GM10266 (cell line): ENCODE measurements around the gene MFN1.

Experiments used
- DNase-seq: peaks from one replicate; pipeline ENCODE4 v3.0.0; 2012; ENCODE audit errors: extremely low spot score
- TF ChIP-seq, protein P1 (sequence below): IDR thresholded peaks from 2 replicates; pipeline ENCODE4 v1.5.1; 2012; ENCODE audit warnings: mild to moderate bottlenecking, low read depth; ENCODE audit not compliant: control insufficient read depth, insufficient read depth; ENCODE audit errors: missing control alignments

MFN1 gene

GRCh38 chr3:179347345-179348194 is at the start of gene MFN1:
MFN1 (plus strand) TSS chr3:179347709; CDS start chr3:179348852, 1,143 bp downstream.
- TF ChIP-seq, protein P1, sequence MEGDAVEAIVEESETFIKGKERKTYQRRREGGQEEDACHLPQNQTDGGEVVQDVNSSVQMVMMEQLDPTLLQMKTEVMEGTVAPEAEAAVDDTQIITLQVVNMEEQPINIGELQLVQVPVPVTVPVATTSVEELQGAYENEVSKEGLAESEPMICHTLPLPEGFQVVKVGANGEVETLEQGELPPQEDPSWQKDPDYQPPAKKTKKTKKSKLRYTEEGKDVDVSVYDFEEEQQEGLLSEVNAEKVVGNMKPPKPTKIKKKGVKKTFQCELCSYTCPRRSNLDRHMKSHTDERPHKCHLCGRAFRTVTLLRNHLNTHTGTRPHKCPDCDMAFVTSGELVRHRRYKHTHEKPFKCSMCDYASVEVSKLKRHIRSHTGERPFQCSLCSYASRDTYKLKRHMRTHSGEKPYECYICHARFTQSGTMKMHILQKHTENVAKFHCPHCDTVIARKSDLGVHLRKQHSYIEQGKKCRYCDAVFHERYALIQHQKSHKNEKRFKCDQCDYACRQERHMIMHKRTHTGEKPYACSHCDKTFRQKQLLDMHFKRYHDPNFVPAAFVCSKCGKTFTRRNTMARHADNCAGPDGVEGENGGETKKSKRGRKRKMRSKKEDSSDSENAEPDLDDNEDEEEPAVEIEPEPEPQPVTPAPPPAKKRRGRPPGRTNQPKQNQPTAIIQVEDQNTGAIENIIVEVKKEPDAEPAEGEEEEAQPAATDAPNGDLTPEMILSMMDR = no peak
- peak; percentile 93 for DNase-seq

DNA sequence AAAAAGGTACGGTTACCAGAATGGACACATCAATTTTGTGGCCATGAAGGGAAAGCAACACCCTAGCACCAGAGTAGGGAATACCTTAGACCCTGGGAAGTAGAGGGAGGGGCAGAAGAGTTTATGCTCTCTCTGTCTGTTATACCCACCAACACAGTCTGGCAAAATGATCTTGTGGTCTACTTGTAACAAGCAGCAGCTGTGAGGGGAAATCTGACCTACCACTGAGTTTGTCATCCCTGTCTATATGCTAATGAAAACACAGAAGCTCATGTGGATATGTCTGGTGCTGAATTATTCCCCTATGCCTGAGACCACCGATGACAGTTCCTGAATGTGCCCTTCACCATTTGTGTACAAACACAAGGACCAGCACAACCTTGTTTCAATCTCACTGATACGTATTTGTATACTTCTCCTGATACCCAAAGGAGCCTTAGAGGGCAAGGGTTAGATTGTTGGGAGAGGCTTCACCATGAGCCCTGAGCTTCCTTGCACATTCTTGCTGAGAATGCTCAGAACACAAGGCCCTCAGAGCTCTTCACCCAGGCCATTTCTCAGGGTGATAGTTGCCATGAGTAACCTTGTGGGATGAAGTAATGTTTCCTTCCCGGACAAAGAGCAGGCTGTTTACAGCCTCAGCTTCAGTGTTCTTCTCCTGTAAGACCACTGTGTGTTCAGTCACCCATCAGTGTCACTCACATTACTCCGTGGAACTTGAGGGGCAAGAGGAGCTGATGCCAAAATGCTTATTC is 49.4 kb upstream of the MFN1 start:
- TF ChIP-seq, protein P1 = no peak
- no peak for DNase-seq

- TF ChIP-seq, protein P1 = no peak
- DNase-seq = no peak
These were observed 48.2 kb upstream of the MFN1 start for GRCh38 chr3:179299316-179299715.

DNA sequence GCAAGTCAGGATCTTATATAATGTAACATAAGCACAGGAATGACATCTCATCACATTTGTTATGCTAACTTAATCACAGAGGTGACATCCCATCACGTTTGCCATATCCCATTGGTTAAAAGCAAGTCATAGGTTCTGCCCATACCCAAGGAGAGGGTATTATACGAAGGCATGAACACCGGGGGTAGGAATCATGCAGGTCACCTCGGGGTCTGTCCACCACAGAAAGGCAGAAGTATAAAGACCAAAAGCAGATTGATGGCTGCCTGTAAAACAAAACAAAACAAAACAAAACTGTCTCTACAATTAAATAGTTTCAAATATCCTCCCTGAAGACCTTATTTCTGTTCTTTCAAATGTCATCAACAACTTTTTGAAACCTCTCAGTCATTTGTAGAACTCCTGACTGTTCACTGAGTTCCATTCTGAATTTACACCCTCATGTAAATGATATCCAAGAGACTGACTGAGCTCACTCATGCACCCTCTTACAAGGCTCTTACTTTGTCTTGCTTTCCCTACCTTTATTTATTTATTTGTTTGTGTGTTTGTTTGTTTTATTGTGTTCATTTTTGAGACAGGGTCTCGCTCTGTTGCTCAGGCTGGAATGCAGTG is 47.4 kb upstream of the MFN1 start:
- TF ChIP-seq, protein P1 = no peak
- no peak for DNase-seq

DNA sequence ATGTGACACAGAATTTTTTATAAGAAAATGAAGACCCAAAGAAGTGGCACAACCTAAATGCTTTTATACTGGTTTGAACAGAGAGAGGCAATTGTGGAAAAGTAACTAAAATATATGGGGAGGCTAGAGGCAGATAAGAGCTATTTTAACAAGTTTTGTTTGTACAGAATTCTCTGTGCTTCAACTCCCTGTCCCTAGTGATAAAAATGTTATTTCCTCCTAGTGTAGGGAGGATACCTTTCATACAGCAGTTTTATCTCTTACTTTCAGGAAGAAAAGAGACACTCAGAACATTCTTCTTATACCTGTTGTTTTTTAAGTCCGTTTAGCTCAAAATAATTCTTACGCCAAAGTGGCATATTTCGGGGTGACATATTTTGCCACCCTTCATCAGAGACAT is 45.9 kb upstream of the MFN1 start:
- DNase-seq = no peak
- TF ChIP-seq, protein P1 = no peak

- no peak for DNase-seq
- TF ChIP-seq, protein P1 = no peak
These were observed 45.4 kb upstream of the MFN1 start for GRCh38 chr3:179302111-179302510.
